Esophagus squamous epithelium (tissue), 5 donors: ENCODE data around the gene CTNNB1. TPM values are rescaled to one million over a fixed set of nuclear protein-coding genes. Genes with fewer than 3 reads are reported as not detected.

ENCODE experiments used
- DNase-seq: peaks from one replicate; lab custom pipeline; 2025; lab: John Stamatoyannopoulos, UW
- H3K27ac ChIP-seq, 4 donors: fragments of 200-600 bp; sonication (generic); one replicate each; pipeline ENCODE4 v1.5.1; 2016 to 2019; ENCODE audit warnings: mild to moderate bottlenecking in 1 of 4
- H3K27me3 ChIP-seq, 4 donors: fragments of 200-600 bp; sonication (generic); 1 replicate in 3 of 4; 2 replicates in 1 of 4; pipeline versions ENCODE4 v1.5.1 to v1.6.0; 2017 to 2021; ENCODE audit warnings: antibody characterized with exemption in 1 of 4
- H3K36me3 ChIP-seq, 3 donors: fragments of 200-600 bp; sonication (generic); one replicate each; pipeline ENCODE4 v1.5.1; 2016 to 2019
- H3K4me1 ChIP-seq, 3 donors: fragments of 200-600 bp; sonication (generic); one replicate each; pipeline ENCODE4 v1.5.1; 2017 to 2019
- H3K4me3 ChIP-seq, 4 donors: fragments of 200-600 bp; sonication (generic); 1 replicate in 3 of 4; 2 replicates in 1 of 4; pipeline ENCODE4 v1.5.1; 2016 to 2019; ENCODE audit warnings: mild to moderate bottlenecking in 2 of 4, moderate library complexity in 1 of 4
- H3K9me3 ChIP-seq, 3 donors: fragments of 200-600 bp; sonication (generic); one replicate each; pipeline ENCODE4 v1.5.1; 2016 to 2019
- CTCF ChIP-seq, 6 experiments: fragments of 450-650 bp in 4 of 6; fragments of 200-600 bp in 2 of 6; sonication (generic) in 2 of 6; IDR thresholded peaks; one replicate each; pipeline ENCODE4 v1.5.1; 2016 to 2019; ENCODE audit warnings: antibody characterized with exemption in 6 of 6, mild to moderate bottlenecking in 4 of 6, moderate library complexity in 4 of 6
- POLR2A ChIP-seq, 4 donors: fragments of 450-650 bp; IDR thresholded peaks; one replicate each; pipeline ENCODE4 v1.6.1; 2017; ENCODE audit warnings: antibody characterized with exemption in 4 of 4, mild to moderate bottlenecking in 4 of 4, moderate library complexity in 3 of 4
- WGBS, 2 donors: methylation state at CpG; one replicate each; pipeline ENCODE4 v1.1.5; 2018; 5-methylcytosine and 5-hydroxymethylcytosine counted together
- intact Hi-C: fragments of 100-400 bp; cut with DNase I; formaldehyde crosslinking; loops from one replicate; pipeline ENCODE4 v1.15.0; 2022
- small RNA-seq, 4 donors: library from RNA; depleted of rRNA; stranded (forward); fragments of <200 nt; gene quantifications; one replicate each; pipeline ENCODE3, GENCODE V24; 2016
- total RNA-seq, 4 donors: library from RNA; depleted of rRNA; stranded (reverse); fragments of >200 nt; gene quantifications; one replicate each; pipeline ENCODE4 v1.1.0, GENCODE V29; 2016
- donor health status: DM: yes; HTN: yes; CAD: no.

The CTNNB1 gene
- total RNA-seq, 4 donors from 2014 or later: 219 to 430 (median 290) TPM

GRCh38 chr3:41286305-41286704 is 87.0 kb downstream of the CTNNB1 start:
- Histone ChIP-seq H3K27me3 (no peaks in the 10 kb centered on the region), H3K9me3 (no peaks in the 10 kb centered on the region), H3K27ac (no peak overlapping the region), H3K4me1 (no peaks in the 10 kb centered on the region), H3K36me3 (no peaks in the 10 kb centered on the region), H3K4me3 (no peak overlapping the region)
- WGBS, 2 donors: 69 to 85% methylated on average over 6 of the region's 6 CpGs
- DNase-seq: no peak
- intact Hi-C loops: no loop called here
- TF ChIP-seq POLR2A (IDR thresholded peaks at IDR 0.05): no peak
- TF ChIP-seq CTCF (IDR thresholded peaks at IDR 0.05): no peak

- no peak for DNase-seq
- no peak overlapping the region for H3K4me3 ChIP-seq
- H3K4me1 ChIP-seq: no peaks in the 10 kb centered on the region
- no peaks in the 10 kb centered on the region for H3K36me3 ChIP-seq
- TF ChIP-seq CTCF (IDR thresholded peaks at IDR 0.05): no peak
- TF ChIP-seq POLR2A (IDR thresholded peaks at IDR 0.05): no peak
- no peak overlapping the region for H3K27ac ChIP-seq
- 84 to 88% methylated on average over 7 to 8 of the region's 8 CpGs for WGBS, 2 donors
- no peaks in the 10 kb centered on the region for H3K27me3 ChIP-seq
- intact Hi-C loops: no loop called here
- no peaks in the 10 kb centered on the region for H3K9me3 ChIP-seq
Measured at GRCh38 chr3:41288785-41289184, 89.5 kb downstream of the CTNNB1 start.

Small RNAs within 50 kb of the gene (small RNA-seq; reads per million reads assigned to genes)
- 0 reads per million in 4 donors for gene MRPS31P1
